Nephron progenitor cell (in vitro differentiated cells): ENCODE results near the gene BPI.

ENCODE experiments used
- DNase-seq: peaks from one replicate; pipeline ENCODE4 v3.0.0; 2021
- H3K27ac Mint-ChIP-seq: 2 replicates; pipeline ENCODE4 v1.8.0; 2021; ENCODE audit warnings: mild to moderate bottlenecking, moderate library complexity, mixed read lengths
- H3K27me3 Mint-ChIP-seq: 2 replicates; pipeline ENCODE4 v1.8.0; 2021; ENCODE audit warnings: mild to moderate bottlenecking, low read depth, mixed read lengths; ENCODE audit not compliant: poor library complexity
- H3K36me3 Mint-ChIP-seq: 2 replicates; pipeline ENCODE4 v1.8.0; 2021; ENCODE audit warnings: low read depth, mixed read lengths
- H3K4me1 Mint-ChIP-seq: 2 replicates; pipeline ENCODE4 v1.8.0; 2021; ENCODE audit warnings: mixed read lengths
- H3K4me3 Mint-ChIP-seq: 2 replicates; pipeline ENCODE4 v1.8.0; 2021; ENCODE audit warnings: mild to moderate bottlenecking, moderate library complexity, mixed read lengths
- H3K9me3 Mint-ChIP-seq: 2 replicates; pipeline ENCODE4 v1.8.0; 2021; ENCODE audit warnings: mild to moderate bottlenecking, moderate library complexity, mixed read lengths
- TF ChIP-seq, protein P1 (sequence below): fragments of 200-600 bp; sonication (generic); IDR thresholded peaks from 2 replicates; pipeline ENCODE4 v1.5.0; 2021; ENCODE audit warnings: antibody characterized with exemption

BPI gene

GRCh38 chr20:38267901-38268514 is 35.9 kb upstream of the BPI start:
- Mint-ChIP-seq H3K4me1 (peaks cover 4% of the 10 kb centered on the region), H3K36me3 (no peaks in the 10 kb centered on the region), H3K4me3 (no peak overlapping the region), H3K27ac (no peak overlapping the region), H3K9me3 (peaks cover 18% of the 10 kb centered on the region), H3K27me3 (peaks cover 52% of the 10 kb centered on the region)
- TF ChIP-seq, protein P1, sequence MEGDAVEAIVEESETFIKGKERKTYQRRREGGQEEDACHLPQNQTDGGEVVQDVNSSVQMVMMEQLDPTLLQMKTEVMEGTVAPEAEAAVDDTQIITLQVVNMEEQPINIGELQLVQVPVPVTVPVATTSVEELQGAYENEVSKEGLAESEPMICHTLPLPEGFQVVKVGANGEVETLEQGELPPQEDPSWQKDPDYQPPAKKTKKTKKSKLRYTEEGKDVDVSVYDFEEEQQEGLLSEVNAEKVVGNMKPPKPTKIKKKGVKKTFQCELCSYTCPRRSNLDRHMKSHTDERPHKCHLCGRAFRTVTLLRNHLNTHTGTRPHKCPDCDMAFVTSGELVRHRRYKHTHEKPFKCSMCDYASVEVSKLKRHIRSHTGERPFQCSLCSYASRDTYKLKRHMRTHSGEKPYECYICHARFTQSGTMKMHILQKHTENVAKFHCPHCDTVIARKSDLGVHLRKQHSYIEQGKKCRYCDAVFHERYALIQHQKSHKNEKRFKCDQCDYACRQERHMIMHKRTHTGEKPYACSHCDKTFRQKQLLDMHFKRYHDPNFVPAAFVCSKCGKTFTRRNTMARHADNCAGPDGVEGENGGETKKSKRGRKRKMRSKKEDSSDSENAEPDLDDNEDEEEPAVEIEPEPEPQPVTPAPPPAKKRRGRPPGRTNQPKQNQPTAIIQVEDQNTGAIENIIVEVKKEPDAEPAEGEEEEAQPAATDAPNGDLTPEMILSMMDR, result no peak
- DNase-seq, result no peak

- TF ChIP-seq, protein P1, result no peak
- no peak overlapping the region for H3K27ac Mint-ChIP-seq
Observed at GRCh38 chr20:38269040-38269439, 34.9 kb upstream of the BPI start.

GRCh38 chr20:38269715-38270114 is 34.2 kb upstream of the BPI start:
- Mint-ChIP-seq H3K36me3 (no peaks in the 10 kb centered on the region), H3K9me3 (peaks cover 24% of the 10 kb centered on the region), H3K27ac (no peak overlapping the region), H3K4me1 (peaks cover 4% of the 10 kb centered on the region), H3K4me3 (no peak overlapping the region), H3K27me3 (peaks cover 40% of the 10 kb centered on the region)
- no peak for DNase-seq
- TF ChIP-seq, protein P1, result no peak

More at GRCh38 chr20:38269040-38269439, 34.9 kb upstream of the BPI start:
- Mint-ChIP-seq H3K4me3 (no peak overlapping the region), H3K9me3 (peaks cover 23% of the 10 kb centered on the region), H3K4me1 (peaks cover 4% of the 10 kb centered on the region), H3K36me3 (no peaks in the 10 kb centered on the region), H3K27me3 (peaks cover 43% of the 10 kb centered on the region)
- DNase-seq, result no peak

GRCh38 chr20:38270869-38271605 is 32.9 kb upstream of the BPI start:
- peaks cover 4% of the 10 kb centered on the region for H3K4me1 Mint-ChIP-seq
- peaks cover 31% of the 10 kb centered on the region for H3K27me3 Mint-ChIP-seq
- H3K4me3 Mint-ChIP-seq, result no peak overlapping the region
- no peak overlapping the region for H3K27ac Mint-ChIP-seq
- no peak for DNase-seq
- H3K9me3 Mint-ChIP-seq, result peaks cover 20% of the 10 kb centered on the region
- H3K36me3 Mint-ChIP-seq, result no peaks in the 10 kb centered on the region
- TF ChIP-seq, protein P1, result no peak

DNA sequence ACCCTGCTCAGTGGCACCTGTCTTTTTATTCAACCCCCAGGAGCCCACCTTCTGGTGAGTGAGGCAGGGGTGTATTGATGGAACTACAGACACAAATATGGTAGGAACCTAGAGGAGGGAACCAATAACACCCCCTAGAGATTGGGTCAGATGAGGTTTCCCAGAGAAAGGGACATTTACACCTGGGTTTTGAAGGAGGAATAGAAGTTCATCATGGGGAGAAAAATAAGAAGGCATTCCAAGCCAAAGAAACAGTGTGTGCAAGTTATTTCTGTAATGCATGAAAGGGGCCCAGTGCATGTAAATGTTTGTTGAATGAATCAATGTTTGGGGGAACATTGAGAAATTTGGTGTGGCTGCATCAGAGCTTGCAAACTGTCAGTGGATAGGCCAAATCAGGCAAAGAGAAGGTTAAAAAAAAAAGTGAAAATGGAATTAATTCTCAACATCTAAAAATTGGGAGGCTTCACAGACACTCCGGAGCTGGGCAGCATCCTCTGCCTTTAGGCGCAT is 32.3 kb upstream of the BPI start:
- peaks cover 25% of the 10 kb centered on the region for H3K27me3 Mint-ChIP-seq
- H3K4me1 Mint-ChIP-seq, result peaks cover 4% of the 10 kb centered on the region
- peaks cover 20% of the 10 kb centered on the region for H3K9me3 Mint-ChIP-seq
- TF ChIP-seq, protein P1, result no peak
- H3K36me3 Mint-ChIP-seq, result no peaks in the 10 kb centered on the region
- H3K27ac Mint-ChIP-seq, result no peak overlapping the region
- no peak overlapping the region for H3K4me3 Mint-ChIP-seq
- no peak for DNase-seq
